Glomerular visceral epithelial cell (primary cell): ENCODE measurements around the gene CASK.

Experiments
- DNase-seq: peaks from one replicate; pipeline ENCODE4 v3.0.0-alpha.2; 2016; ENCODE audit errors: extremely low spot score

CASK gene

DNA sequence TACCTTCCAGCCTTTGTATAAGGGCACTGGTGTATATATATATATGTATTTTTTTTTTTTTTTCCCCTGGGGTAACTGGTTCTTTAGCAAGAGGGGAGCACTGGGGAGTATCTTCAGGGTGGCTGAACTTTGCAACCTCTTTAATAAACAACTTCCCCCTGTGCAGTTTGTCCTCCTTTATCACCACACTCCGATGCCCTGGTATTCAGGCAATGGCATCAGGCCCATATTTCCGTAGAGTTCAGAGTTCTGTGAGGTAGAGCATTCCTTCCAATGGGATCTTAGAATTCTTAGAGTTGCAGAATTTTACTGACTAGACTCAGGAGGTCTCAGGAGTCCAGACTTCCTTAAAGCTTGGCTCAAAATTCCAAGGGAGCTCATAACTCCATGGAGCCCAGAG lies 451.6 kb downstream of the CASK start:
- peak; percentile 24 for DNase-seq

DNA sequence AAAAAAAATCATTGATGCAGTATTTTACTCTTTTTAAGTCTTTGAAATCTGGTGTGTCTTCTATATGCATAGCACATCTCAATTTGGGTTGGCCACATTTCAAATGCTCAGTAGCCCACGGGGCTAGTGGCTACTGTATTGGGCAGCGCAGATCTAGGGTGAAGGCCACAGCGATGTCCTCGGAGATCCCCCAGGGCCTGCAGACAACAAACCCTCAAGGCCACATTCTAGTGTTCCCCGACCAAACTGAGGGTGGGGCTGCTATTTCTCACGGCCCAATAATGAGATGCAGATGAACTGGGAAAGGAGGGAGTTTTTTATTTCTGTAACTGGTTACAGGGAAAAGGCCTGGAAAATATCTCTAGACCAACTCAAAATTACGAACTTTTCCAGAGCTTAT lies 452.6 kb downstream of the CASK start:
- DNase-seq, result no peak

DNA sequence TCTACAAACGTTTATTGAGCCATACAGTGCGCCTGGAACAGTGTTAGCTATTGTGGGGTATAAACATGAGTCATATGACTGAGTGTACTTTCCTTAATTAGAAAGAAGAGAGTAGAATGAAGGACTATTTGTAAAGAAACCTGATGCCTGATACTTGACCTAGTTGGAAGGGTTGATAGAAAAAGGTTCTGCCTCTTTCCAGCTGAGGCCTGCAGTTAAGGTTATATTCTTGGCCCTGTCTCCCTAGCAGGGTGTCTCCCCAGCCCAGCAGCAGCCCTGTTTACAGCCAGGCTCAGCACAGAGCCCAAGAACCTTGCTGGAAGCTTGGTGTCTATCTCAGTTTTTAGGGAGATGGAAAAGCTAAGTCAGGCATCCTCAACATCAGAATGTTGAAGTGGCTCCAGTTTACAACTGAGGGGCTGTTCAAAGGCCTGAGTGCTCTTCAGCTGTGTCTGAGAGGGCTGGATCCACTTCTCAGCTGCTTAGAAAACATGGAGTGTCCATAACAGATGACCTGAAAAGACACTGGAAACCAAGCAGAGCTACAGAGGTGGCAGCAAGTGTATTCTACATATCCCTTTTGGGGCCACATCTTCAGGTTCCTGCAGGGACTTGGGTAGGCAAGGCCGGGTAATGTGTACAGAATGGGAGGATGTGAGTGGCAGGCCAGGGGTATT lies 454.6 kb downstream of the CASK start:
- DNase-seq, result no peak
